ENCODE results near the gene ADARB2.

Gene ADARB2

DNA sequence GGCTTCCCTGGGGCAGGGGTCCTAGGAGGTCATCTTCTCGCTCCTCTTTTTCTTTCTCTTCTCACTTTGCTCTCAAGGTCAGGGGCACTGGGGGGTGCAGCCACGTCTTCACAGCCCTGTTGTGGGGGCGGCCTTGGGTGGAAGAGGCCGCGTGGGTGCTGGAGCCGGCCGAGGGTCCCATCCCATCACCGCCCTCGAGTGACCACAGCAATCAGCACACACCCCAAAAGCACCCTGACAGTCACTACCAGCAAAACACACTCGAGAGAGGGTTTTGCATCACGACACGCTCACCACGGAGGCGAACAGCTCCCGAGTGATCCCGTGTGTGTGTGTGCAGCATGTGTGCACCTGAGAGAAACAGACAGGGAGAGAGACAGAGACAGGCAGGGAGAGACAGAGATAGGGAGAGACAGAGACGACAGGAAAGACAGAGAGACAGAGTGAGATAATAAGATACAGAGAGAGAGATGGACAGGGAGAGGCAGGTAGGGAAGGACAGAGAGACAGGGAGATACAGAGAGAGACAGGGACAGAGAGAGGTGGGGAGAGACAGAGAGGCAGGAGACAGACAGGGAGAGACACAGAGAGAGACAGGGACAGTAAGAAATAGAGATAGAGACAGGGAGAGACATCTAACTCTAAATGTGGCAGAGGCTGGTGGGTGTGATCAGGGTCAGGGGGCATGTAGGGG lies 580.3 kb downstream of the ADARB2 start:
- no peak overlapping the region for H3K4me3 ChIP-seq (ENCODE audit: low read depth, low read length)
- TF ChIP-seq, protein P1, sequence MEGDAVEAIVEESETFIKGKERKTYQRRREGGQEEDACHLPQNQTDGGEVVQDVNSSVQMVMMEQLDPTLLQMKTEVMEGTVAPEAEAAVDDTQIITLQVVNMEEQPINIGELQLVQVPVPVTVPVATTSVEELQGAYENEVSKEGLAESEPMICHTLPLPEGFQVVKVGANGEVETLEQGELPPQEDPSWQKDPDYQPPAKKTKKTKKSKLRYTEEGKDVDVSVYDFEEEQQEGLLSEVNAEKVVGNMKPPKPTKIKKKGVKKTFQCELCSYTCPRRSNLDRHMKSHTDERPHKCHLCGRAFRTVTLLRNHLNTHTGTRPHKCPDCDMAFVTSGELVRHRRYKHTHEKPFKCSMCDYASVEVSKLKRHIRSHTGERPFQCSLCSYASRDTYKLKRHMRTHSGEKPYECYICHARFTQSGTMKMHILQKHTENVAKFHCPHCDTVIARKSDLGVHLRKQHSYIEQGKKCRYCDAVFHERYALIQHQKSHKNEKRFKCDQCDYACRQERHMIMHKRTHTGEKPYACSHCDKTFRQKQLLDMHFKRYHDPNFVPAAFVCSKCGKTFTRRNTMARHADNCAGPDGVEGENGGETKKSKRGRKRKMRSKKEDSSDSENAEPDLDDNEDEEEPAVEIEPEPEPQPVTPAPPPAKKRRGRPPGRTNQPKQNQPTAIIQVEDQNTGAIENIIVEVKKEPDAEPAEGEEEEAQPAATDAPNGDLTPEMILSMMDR (IDR thresholded peaks at IDR 0.05; ENCODE audit: low read depth, low read length): no peak

DNA sequence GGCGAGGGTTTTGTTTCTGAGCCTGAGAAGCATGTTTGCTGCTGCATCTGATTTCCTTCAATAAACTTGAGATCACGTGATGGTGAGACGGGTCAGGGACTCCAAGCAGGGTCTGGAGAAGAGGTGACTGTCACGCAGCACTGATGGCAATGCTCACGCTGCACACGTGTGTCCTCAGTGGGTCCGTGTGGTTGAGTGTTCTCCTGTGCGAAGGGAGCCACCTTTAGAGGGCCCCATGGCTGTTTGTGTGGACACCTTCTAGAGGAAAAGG lies 580.8 kb downstream of the ADARB2 start:
- no peak overlapping the region for H3K4me3 ChIP-seq (ENCODE audit: low read depth, low read length)
- TF ChIP-seq, protein P1 (IDR thresholded peaks at IDR 0.05; ENCODE audit: low read depth, low read length): no peak

DNA sequence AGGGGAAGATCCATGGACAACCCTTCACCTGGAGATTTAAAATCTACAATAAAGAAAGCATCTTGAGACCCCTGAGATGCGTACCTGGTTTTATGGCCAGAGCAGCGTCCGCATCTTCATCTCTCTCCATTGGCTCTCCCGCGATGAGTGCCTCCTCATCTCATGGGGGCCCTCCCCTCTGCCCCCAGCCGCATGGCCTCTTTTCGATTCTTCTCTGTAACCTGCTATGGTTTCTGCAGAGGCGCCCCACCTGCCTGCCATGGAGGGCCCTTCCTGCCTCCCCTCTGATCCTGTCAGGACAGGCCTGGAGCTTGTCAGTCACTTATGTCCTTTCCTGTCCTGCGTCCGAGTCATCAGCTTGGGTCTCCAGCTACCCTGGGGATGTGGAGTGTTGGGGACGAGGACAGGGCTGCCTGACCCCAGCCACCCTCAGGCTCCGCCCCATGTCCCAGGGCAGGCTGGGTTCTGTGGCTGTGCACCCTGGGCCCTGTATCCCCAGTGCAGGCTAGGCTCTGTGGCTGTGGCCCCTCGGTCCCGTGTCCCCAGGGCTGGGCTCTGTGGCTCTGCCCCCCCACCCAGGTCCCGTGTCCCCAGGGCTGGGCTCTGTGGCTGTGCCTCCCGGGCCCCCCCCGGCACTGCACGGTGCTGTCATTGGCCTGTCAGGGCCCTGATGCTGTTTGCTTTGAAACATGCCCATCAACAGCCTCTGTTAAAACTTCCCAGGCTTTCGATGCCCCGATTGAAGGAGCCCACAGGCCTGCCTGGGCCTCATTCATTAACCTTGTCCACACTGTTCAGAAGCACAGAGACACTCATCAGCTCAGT lies 581.3 kb downstream of the ADARB2 start:
- TF ChIP-seq, protein P1 (IDR thresholded peaks at IDR 0.05; ENCODE audit: low read depth, low read length): no peak
- H3K4me3 ChIP-seq (ENCODE audit: low read depth, low read length): no peak overlapping the region

DNA sequence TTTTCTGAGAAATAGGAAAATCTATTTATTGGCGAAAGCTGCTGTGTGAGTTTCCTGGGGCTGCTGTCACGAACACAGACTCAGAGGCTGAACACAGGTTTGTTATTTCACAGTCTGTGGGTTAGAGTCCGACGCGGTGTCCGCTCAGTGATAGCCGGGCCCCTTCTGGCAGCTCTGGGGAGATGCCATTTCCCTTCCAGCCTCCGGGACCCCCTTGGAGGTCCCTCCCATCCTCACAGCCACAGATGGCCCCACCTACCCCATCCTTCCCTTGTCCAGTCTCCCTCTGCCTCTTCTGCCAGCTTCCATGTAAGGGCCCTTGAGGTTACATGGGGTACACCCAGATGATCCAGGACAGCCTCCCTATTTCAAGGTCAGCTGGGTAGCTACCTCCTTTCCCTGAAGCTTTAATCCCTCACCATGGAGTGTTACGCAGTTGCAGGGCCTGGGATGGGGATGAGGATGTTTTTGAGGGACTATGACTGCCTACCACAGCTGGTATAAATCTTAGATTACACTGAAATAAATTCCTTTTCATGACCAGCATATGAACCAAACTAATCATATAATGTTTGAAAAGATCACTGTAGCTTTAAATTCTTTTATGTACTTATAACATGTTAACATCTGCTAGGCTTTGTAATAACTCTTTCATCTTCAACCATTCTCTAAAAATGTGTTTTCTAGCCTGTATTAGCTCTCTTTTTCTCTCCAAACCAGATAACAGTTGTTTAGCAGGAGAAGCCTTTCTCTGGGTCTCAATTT lies 582.6 kb downstream of the ADARB2 start:
- TF ChIP-seq, protein P1 (IDR thresholded peaks at IDR 0.05; ENCODE audit: low read depth, low read length): no peak
- H3K4me3 ChIP-seq (ENCODE audit: low read depth, low read length): no peak overlapping the region

DNA sequence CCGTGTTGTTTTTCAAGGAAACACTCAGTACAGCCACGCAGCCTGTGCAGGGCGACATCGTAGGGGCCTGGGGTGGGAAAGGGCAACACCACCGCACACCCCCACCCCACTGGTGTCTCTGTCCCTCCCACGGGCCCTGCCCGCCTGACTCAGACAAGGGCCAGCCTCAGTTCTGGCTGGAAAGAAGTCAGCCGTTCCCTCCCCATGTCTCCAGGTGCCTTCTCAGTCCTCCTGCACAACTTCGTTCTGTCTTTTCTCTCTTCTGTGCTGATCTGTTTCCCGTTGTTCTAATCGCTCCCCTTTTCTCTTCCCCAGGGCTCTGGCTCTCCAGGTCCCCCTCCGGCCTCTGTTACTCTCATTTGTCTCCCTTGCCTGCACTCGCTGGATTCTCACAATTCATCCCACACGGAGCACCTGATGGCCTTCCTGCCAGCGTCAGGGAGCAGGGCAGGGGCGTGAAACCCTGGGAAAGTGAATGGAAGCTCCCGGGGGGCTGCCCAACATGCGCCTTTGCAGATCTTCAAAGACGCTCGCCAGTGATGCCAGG lies 583.4 kb downstream of the ADARB2 start:
- no peak overlapping the region for H3K4me3 ChIP-seq (ENCODE audit: low read depth, low read length)
- TF ChIP-seq, protein P1 (IDR thresholded peaks at IDR 0.05; ENCODE audit: low read depth, low read length): no peak

DNA sequence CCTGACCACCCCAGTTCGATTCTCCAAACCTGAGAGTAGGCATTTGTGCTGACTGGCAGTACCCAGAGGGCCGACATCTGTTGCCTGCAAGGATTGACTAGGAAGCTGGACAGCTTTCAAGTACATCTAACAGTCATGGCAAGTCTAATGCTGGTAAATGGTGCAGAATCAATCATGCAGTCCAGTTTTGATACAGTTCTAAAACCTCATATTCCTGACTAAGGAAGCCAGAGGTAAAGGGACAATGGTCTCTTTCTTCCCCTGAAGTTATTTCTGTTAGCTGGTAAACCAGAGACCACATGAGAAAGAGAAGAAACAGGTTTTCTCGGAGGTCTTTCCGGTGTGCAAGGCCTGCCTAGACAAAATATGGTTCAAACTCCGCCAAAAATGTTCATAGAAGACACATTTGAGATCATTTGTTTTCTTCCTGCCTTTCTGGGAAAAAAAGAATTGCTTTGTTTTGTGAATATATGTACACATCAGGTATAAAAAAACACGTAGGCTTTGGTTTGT lies 584.0 kb downstream of the ADARB2 start:
- H3K4me3 ChIP-seq (ENCODE audit: low read depth, low read length): no peak overlapping the region
- TF ChIP-seq, protein P1 (IDR thresholded peaks at IDR 0.05; ENCODE audit: low read depth, low read length): no peak
